OCI-LY7 (cell line): ENCODE measurements around the gene ALDH1L1.

Experiments used
- EZH2phosphoT487 ChIP-seq: fragments of 200-600 bp; sonication (generic); IDR thresholded peaks from 2 replicates; pipeline ENCODE4 v1.6.1; 2018; ENCODE audit warnings: low read depth, borderline replicate concordance, mild to moderate bottlenecking, mixed run types, antibody characterized with exemption, low read length, moderate library complexity, mixed read lengths
- TF ChIP-seq, protein P1 (sequence below): fragments of 200-600 bp; sonication (generic); conservative IDR thresholded peaks from 2 replicates; pipeline ENCODE4 v1.5.1; 2014; ENCODE audit warnings: mild to moderate bottlenecking, antibody characterized with exemption, low read length, moderate library complexity, mixed read lengths

DNA sequence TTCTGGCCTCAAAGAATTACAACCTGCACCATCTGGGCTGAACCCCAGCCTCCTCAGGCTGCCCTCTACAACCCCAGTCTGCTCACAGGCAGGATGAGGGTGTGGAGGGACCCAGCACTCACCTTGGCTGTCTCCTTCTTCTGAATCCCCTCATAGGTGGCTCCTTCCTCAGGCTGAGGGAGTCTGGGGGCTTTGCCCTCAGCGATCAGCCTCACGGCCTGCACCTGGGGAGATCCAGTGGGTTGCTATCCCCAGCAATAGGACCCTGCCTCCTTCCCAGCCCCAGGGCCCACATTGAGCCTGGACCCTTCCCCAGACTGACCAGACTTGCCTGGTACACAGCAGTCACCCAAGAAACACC, 25.1 kb downstream of the ALDH1L1 start:
- TF ChIP-seq, protein P1, sequence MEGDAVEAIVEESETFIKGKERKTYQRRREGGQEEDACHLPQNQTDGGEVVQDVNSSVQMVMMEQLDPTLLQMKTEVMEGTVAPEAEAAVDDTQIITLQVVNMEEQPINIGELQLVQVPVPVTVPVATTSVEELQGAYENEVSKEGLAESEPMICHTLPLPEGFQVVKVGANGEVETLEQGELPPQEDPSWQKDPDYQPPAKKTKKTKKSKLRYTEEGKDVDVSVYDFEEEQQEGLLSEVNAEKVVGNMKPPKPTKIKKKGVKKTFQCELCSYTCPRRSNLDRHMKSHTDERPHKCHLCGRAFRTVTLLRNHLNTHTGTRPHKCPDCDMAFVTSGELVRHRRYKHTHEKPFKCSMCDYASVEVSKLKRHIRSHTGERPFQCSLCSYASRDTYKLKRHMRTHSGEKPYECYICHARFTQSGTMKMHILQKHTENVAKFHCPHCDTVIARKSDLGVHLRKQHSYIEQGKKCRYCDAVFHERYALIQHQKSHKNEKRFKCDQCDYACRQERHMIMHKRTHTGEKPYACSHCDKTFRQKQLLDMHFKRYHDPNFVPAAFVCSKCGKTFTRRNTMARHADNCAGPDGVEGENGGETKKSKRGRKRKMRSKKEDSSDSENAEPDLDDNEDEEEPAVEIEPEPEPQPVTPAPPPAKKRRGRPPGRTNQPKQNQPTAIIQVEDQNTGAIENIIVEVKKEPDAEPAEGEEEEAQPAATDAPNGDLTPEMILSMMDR: no peak
- TF ChIP-seq EZH2phosphoT487: no peak
